Measurements from ENCODE around the gene L3MBTL4.

L3MBTL4 gene

DNA sequence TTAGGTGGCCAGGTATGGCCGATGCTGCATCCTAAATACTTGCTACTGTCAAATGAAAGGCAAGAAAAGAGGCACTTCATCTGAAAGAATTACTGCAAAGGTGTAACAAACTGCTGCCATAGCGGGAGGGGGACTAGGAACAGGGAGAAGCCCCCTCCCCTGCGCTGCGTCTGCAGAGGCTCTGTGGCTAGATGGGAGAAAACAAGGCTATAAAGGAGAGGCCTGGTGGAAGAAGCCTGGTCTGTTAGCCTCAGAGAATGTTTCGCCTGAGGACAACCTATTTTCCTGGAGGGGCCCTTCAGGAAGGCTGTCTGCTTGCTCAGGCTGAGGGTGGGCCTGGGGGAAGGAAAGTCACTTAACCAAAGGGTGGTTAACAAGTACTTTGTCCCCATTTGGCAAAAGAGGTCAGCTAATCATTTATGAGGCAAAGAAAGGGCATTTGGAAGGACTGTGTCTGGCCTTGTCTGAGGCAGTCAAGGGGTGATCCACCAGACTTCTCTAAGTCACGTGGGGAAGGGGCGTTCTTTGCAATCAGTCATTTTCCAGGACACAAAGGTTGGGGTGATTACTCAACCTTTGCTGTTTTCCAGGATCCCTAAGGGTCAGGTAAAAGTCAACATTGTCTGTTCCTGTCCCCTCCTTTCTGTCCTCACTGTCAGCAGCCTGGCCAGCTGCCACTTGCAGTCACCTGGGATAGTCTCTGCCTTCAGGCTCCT, 416.4 kb downstream of the L3MBTL4 start:
- no peak overlapping the region for H3K14ac ChIP-seq (ENCODE audit: low read length in 2 of 2)
- no peak for DNase-seq
- H2BK12ac ChIP-seq (ENCODE audit: low read length in 2 of 2), result no peak overlapping the region
- no peak overlapping the region for H3K9ac ChIP-seq (ENCODE audit: low read length)
- H2AFZ ChIP-seq (ENCODE audit: low read depth, low read length), result no peak overlapping the region
- H4K91ac ChIP-seq (ENCODE audit: low read length), result no peak overlapping the region
- H3K4me2 ChIP-seq (ENCODE audit: low read length, poor library complexity, severe bottlenecking), result no peak overlapping the region
- H3K27me3 ChIP-seq (ENCODE audit: control insufficient read depth in 1 of 2, insufficient read depth in 1 of 2, low read length in 2 of 2), result no peaks in the 10 kb centered on the region
- H3K23ac ChIP-seq (ENCODE audit: low read length in 2 of 2), result no peak overlapping the region
- no peaks in the 10 kb centered on the region for H3K79me1 ChIP-seq (replicated peaks; ENCODE audit: low read length, poor library complexity, severe bottlenecking)
- no peak overlapping the region for H3K4ac ChIP-seq (ENCODE audit: low read depth in 1 of 2, low read length in 2 of 2)
- H2BK5ac ChIP-seq (ENCODE audit: low read depth, low read length, poor library complexity, severe bottlenecking), result no peak overlapping the region
- no peaks in the 10 kb centered on the region for H3K36me3 ChIP-seq (ENCODE audit: control insufficient read depth in 1 of 2, insufficient read depth in 2 of 2, low read depth in 1 of 2, low read length in 2 of 2)
- no peak overlapping the region for H2BK120ac ChIP-seq (ENCODE audit: low read depth, low read length)
- H3K9me3 ChIP-seq (ENCODE audit: control insufficient read depth, low read length), result peaks cover 3% of the 10 kb centered on the region
- H3K27ac ChIP-seq (ENCODE audit: low read length, poor library complexity, severe bottlenecking), result no peak overlapping the region
- H2AK5ac ChIP-seq (ENCODE audit: low read length, severe bottlenecking), result no peak overlapping the region
- H3K4me1 ChIP-seq (ENCODE audit: control insufficient read depth, insufficient read depth, low read depth, low read length), result no peaks in the 10 kb centered on the region
- 60% methylated on average over 7 of the region's 7 CpGs for WGBS
- no peak overlapping the region for H3K4me3 ChIP-seq (ENCODE audit: insufficient read depth in 1 of 2, low read depth in 1 of 2, low read length in 2 of 2)
- H3K18ac ChIP-seq (ENCODE audit: low read depth in 1 of 2, low read length in 2 of 2), result no peak overlapping the region
- peak overlapping the region; percentile 12 for H2BK15ac ChIP-seq (ENCODE audit: low read depth, poor library complexity, severe bottlenecking)
- no peak overlapping the region for H4K8ac ChIP-seq (ENCODE audit: low read length)

- WGBS, result 52% methylated on average over 1 of the region's 1 CpG
- no peak overlapping the region for H2AFZ ChIP-seq (ENCODE audit: low read depth, low read length)
Measured at GRCh38 chr18:5997361-5997760, 417.4 kb downstream of the L3MBTL4 start.

GRCh38 chr18:5995626-5996025, 419.1 kb downstream of the L3MBTL4 start:
- Histone ChIP-seq H2AK5ac (ENCODE audit: low read length, severe bottlenecking) (no peak overlapping the region), H3K27ac (ENCODE audit: low read length, poor library complexity, severe bottlenecking) (no peak overlapping the region), H4K8ac (ENCODE audit: low read length) (no peak overlapping the region), H3K36me3 (ENCODE audit: control insufficient read depth in 1 of 2, insufficient read depth in 2 of 2, low read depth in 1 of 2, low read length in 2 of 2) (no peaks in the 10 kb centered on the region), H4K91ac (ENCODE audit: low read length) (no peak overlapping the region), H3K27me3 (ENCODE audit: control insufficient read depth in 1 of 2, insufficient read depth in 1 of 2, low read length in 2 of 2) (no peaks in the 10 kb centered on the region), H3K4me2 (ENCODE audit: low read length, poor library complexity, severe bottlenecking) (no peak overlapping the region), H3K9me3 (ENCODE audit: control insufficient read depth, low read length) (peaks cover 3% of the 10 kb centered on the region), H2BK5ac (ENCODE audit: low read depth, low read length, poor library complexity, severe bottlenecking) (no peak overlapping the region), H2BK120ac (ENCODE audit: low read depth, low read length) (no peak overlapping the region), H3K4me3 (ENCODE audit: insufficient read depth in 1 of 2, low read depth in 1 of 2, low read length in 2 of 2) (no peak overlapping the region), H3K23ac (ENCODE audit: low read length in 2 of 2) (no peak overlapping the region), H3K18ac (ENCODE audit: low read depth in 1 of 2, low read length in 2 of 2) (no peak overlapping the region), H2AFZ (ENCODE audit: low read depth, low read length) (no peak overlapping the region), H3K79me1 (replicated peaks; ENCODE audit: low read length, poor library complexity, severe bottlenecking) (no peaks in the 10 kb centered on the region), H3K4ac (ENCODE audit: low read depth in 1 of 2, low read length in 2 of 2) (no peak overlapping the region), H2BK15ac (ENCODE audit: low read depth, poor library complexity, severe bottlenecking) (no peak overlapping the region), H3K14ac (ENCODE audit: low read length in 2 of 2) (no peak overlapping the region), H2BK12ac (ENCODE audit: low read length in 2 of 2) (no peak overlapping the region), H3K4me1 (ENCODE audit: control insufficient read depth, insufficient read depth, low read depth, low read length) (no peaks in the 10 kb centered on the region), H3K9ac (ENCODE audit: low read length) (no peak overlapping the region)
- WGBS, result 80% methylated on average over 3 of the region's 4 CpGs
- DNase-seq, result no peak

More at GRCh38 chr18:5997361-5997760, 417.4 kb downstream of the L3MBTL4 start:
- Histone ChIP-seq H2BK12ac (ENCODE audit: low read length in 2 of 2) (no peak overlapping the region), H3K14ac (ENCODE audit: low read length in 2 of 2) (no peak overlapping the region), H4K8ac (ENCODE audit: low read length) (no peak overlapping the region), H3K36me3 (ENCODE audit: control insufficient read depth in 1 of 2, insufficient read depth in 2 of 2, low read depth in 1 of 2, low read length in 2 of 2) (no peaks in the 10 kb centered on the region), H3K4me1 (ENCODE audit: control insufficient read depth, insufficient read depth, low read depth, low read length) (no peaks in the 10 kb centered on the region), H3K27me3 (ENCODE audit: control insufficient read depth in 1 of 2, insufficient read depth in 1 of 2, low read length in 2 of 2) (no peaks in the 10 kb centered on the region), H2BK120ac (ENCODE audit: low read depth, low read length) (no peak overlapping the region), H3K4me2 (ENCODE audit: low read length, poor library complexity, severe bottlenecking) (no peak overlapping the region), H3K9ac (ENCODE audit: low read length) (no peak overlapping the region), H2BK5ac (ENCODE audit: low read depth, low read length, poor library complexity, severe bottlenecking) (no peak overlapping the region), H3K4me3 (ENCODE audit: insufficient read depth in 1 of 2, low read depth in 1 of 2, low read length in 2 of 2) (no peak overlapping the region), H4K91ac (ENCODE audit: low read length) (no peak overlapping the region), H3K18ac (ENCODE audit: low read depth in 1 of 2, low read length in 2 of 2) (no peak overlapping the region), H3K23ac (ENCODE audit: low read length in 2 of 2) (no peak overlapping the region), H2BK15ac (ENCODE audit: low read depth, poor library complexity, severe bottlenecking) (no peak overlapping the region), H3K79me1 (replicated peaks; ENCODE audit: low read length, poor library complexity, severe bottlenecking) (no peaks in the 10 kb centered on the region), H3K9me3 (ENCODE audit: control insufficient read depth, low read length) (peaks cover 3% of the 10 kb centered on the region), H3K4ac (ENCODE audit: low read depth in 1 of 2, low read length in 2 of 2) (no peak overlapping the region), H2AK5ac (ENCODE audit: low read length, severe bottlenecking) (no peak overlapping the region), H3K27ac (ENCODE audit: low read length, poor library complexity, severe bottlenecking) (no peak overlapping the region)
- DNase-seq, result no peak

DNA sequence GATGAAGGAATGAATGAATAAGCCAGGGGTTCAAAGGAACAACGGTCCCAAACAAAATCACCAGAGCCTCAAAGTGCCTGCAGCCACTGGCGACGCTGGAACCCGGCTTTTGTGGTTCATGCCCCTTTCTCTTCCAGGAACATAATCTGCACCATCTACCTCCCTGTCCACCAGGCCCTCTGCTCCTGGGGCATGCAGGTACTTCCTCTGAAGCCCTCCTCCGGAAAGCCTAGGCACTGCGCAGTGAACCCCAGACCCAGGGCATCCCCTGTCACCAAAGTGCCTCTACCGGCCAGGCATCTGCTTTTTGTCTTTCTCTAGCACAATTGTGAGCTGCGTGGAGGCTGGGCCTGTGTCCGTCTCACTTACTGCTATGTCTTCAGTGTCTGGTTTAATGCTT, 420.8 kb downstream of the L3MBTL4 start:
- Histone ChIP-seq H3K4me1 (ENCODE audit: control insufficient read depth, insufficient read depth, low read depth, low read length) (no peaks in the 10 kb centered on the region), H3K9ac (ENCODE audit: low read length) (no peak overlapping the region), H3K23ac (ENCODE audit: low read length in 2 of 2) (no peak overlapping the region), H3K9me3 (ENCODE audit: control insufficient read depth, low read length) (no peaks in the 10 kb centered on the region), H2BK12ac (ENCODE audit: low read length in 2 of 2) (no peak overlapping the region), H2AFZ (ENCODE audit: low read depth, low read length) (no peak overlapping the region), H3K79me1 (replicated peaks; ENCODE audit: low read length, poor library complexity, severe bottlenecking) (no peaks in the 10 kb centered on the region), H4K8ac (ENCODE audit: low read length) (no peak overlapping the region), H2AK5ac (ENCODE audit: low read length, severe bottlenecking) (no peak overlapping the region), H2BK120ac (ENCODE audit: low read depth, low read length) (no peak overlapping the region), H2BK5ac (ENCODE audit: low read depth, low read length, poor library complexity, severe bottlenecking) (no peak overlapping the region), H2BK15ac (ENCODE audit: low read depth, poor library complexity, severe bottlenecking) (no peak overlapping the region), H3K14ac (ENCODE audit: low read length in 2 of 2) (no peak overlapping the region), H3K4me2 (ENCODE audit: low read length, poor library complexity, severe bottlenecking) (no peak overlapping the region), H3K36me3 (ENCODE audit: control insufficient read depth in 1 of 2, insufficient read depth in 2 of 2, low read depth in 1 of 2, low read length in 2 of 2) (no peaks in the 10 kb centered on the region), H3K4me3 (ENCODE audit: insufficient read depth in 1 of 2, low read depth in 1 of 2, low read length in 2 of 2) (no peak overlapping the region), H3K27me3 (ENCODE audit: control insufficient read depth in 1 of 2, insufficient read depth in 1 of 2, low read length in 2 of 2) (no peaks in the 10 kb centered on the region), H3K18ac (ENCODE audit: low read depth in 1 of 2, low read length in 2 of 2) (no peak overlapping the region), H3K4ac (ENCODE audit: low read depth in 1 of 2, low read length in 2 of 2) (no peak overlapping the region), H3K27ac (ENCODE audit: low read length, poor library complexity, severe bottlenecking) (no peak overlapping the region), H4K91ac (ENCODE audit: low read length) (no peak overlapping the region)
- WGBS, result 88% methylated on average over 9 of the region's 9 CpGs
- no peak for DNase-seq
